ENCODE measurements around the gene LGALS13. TPM values are rescaled to one million over a fixed set of nuclear protein-coding genes. Genes with fewer than 3 reads are reported as not detected.

Gene LGALS13
- not detected in 2 replicates for total RNA-seq (2012; rRNA removed)

GRCh38 chr19:39602224-39602623 lies at the start of gene LGALS13:
LGALS13 (plus strand) TSS chr19:39602524; CDS start chr19:39602569, 45 bp downstream.
- Histone ChIP-seq H3K4me1 (ENCODE audit: control insufficient read depth, insufficient read depth, low read length) (no peaks in the 10 kb centered on the region), H3K9me3 (replicated peaks; ENCODE audit: low read length) (no peaks in the 10 kb centered on the region), H3K36me3 (ENCODE audit: insufficient read depth, low read length) (no peaks in the 10 kb centered on the region), H3K27me3 (ENCODE audit: control insufficient read depth, insufficient read depth, low read length) (no peaks in the 10 kb centered on the region), H3K9ac (ENCODE audit: low read depth, low read length) (no peak within 1 kb of the TSS), H3K4me2 (ENCODE audit: low read length) (no peak within 1 kb of the TSS), H3K4me3 (ENCODE audit: low read length) (no peak within 1 kb of the TSS)

DNA sequence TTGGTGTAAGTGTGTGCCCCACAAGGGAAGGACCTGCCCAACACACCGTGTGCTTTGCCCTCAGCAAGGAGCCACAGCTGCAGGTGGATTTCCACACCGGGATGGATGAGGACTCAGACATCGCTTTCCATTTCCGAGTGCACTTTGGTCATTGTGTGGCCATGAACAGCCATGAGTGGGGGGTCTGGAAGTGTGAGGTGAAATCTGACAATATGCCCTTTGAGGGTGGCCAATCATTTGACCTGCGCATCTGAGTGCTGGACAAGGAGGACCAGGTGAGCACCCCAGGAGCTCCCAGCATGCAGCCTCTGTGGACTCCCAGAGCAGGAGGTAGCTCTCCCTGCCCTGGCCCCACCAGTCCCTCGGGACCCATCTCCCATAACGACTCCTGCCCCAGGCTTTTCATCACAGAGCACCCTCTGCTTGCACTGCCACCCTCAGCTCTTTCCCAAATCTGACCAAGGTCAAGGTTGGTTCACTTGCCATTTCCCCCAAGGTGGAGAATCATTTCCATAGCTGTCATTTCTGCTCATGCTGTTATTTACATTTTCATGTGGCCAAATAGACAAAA lies 49.2 kb upstream of the LGALS13 start:
- no peak overlapping the region for H3K9ac ChIP-seq (ENCODE audit: low read depth, low read length)
- H3K4me2 ChIP-seq (ENCODE audit: low read length) = no peak overlapping the region
- peaks cover 34% of the 10 kb centered on the region for H3K27me3 ChIP-seq (ENCODE audit: control insufficient read depth, insufficient read depth, low read length)
- no peak overlapping the region for H3K4me3 ChIP-seq (ENCODE audit: low read length)
- H3K36me3 ChIP-seq (ENCODE audit: insufficient read depth, low read length) = no peaks in the 10 kb centered on the region
- H3K9me3 ChIP-seq (replicated peaks; ENCODE audit: low read length) = no peaks in the 10 kb centered on the region
- no peaks in the 10 kb centered on the region for H3K4me1 ChIP-seq (ENCODE audit: control insufficient read depth, insufficient read depth, low read length)

- Histone ChIP-seq H3K4me2 (ENCODE audit: low read length) (no peak overlapping the region), H3K9ac (ENCODE audit: low read depth, low read length) (no peak overlapping the region), H3K36me3 (ENCODE audit: insufficient read depth, low read length) (no peaks in the 10 kb centered on the region), H3K9me3 (replicated peaks; ENCODE audit: low read length) (no peaks in the 10 kb centered on the region), H3K4me3 (ENCODE audit: low read length) (no peak overlapping the region), H3K27me3 (ENCODE audit: control insufficient read depth, insufficient read depth, low read length) (peaks cover 30% of the 10 kb centered on the region), H3K4me1 (ENCODE audit: control insufficient read depth, insufficient read depth, low read length) (no peaks in the 10 kb centered on the region)
Observed at GRCh38 chr19:39554701-39555311, 47.5 kb upstream of the LGALS13 start.

GRCh38 chr19:39555883-39556282 lies 46.4 kb upstream of the LGALS13 start:
- Histone ChIP-seq H3K27me3 (ENCODE audit: control insufficient read depth, insufficient read depth, low read length) (peaks cover 24% of the 10 kb centered on the region), H3K4me3 (ENCODE audit: low read length) (no peak overlapping the region), H3K9ac (ENCODE audit: low read depth, low read length) (no peak overlapping the region), H3K9me3 (replicated peaks; ENCODE audit: low read length) (no peaks in the 10 kb centered on the region), H3K36me3 (ENCODE audit: insufficient read depth, low read length) (no peaks in the 10 kb centered on the region), H3K4me1 (ENCODE audit: control insufficient read depth, insufficient read depth, low read length) (no peaks in the 10 kb centered on the region), H3K4me2 (ENCODE audit: low read length) (no peak overlapping the region)

DNA sequence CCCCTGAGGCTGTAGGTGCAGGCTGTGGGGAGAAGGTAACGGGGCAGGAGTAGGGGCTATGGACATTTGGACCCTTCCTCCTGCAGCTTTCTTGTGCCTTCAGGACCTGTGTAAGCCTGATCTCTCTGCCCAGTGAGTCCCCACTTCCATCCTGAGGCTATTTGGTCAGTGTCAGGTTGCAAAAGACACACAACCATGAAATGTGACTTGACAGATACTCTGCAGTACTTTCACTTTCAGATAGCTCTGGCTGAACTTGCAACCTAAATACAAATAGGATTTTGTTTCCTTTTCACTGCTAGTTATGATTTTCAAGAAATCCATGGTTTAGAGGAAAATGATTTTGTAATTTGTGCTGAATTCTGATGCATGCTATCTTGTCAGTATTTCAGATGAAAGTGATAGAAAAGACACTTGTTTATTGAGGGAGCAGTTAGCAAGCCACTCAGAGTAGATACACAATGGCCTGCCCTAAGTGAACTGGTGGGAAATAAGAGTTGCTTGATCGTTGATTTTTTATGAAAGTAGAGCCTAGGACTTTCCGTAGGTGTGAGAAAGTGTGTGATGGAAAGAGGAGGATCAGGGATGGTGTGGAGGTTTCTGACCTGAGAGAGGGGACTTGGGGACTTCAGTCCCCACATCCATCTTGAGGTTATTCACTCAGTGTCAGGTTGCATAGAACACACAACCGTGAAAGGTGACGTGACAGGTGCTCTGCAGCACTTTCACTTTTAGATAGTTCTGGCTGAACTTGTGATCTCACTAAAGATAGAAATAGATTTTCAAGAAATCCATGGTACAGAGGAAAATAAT lies 44.3 kb upstream of the LGALS13 start:
- Histone ChIP-seq H3K9ac (ENCODE audit: low read depth, low read length) (no peak overlapping the region), H3K4me3 (ENCODE audit: low read length) (no peak overlapping the region), H3K27me3 (ENCODE audit: control insufficient read depth, insufficient read depth, low read length) (peaks cover 29% of the 10 kb centered on the region), H3K36me3 (ENCODE audit: insufficient read depth, low read length) (no peaks in the 10 kb centered on the region), H3K4me1 (ENCODE audit: control insufficient read depth, insufficient read depth, low read length) (no peaks in the 10 kb centered on the region), H3K4me2 (ENCODE audit: low read length) (no peak overlapping the region), H3K9me3 (replicated peaks; ENCODE audit: low read length) (no peaks in the 10 kb centered on the region)

- Histone ChIP-seq H3K9ac (ENCODE audit: low read depth, low read length) (no peak overlapping the region), H3K4me3 (ENCODE audit: low read length) (no peak overlapping the region), H3K27me3 (ENCODE audit: control insufficient read depth, insufficient read depth, low read length) (peaks cover 23% of the 10 kb centered on the region), H3K9me3 (replicated peaks; ENCODE audit: low read length) (no peaks in the 10 kb centered on the region), H3K36me3 (ENCODE audit: insufficient read depth, low read length) (no peaks in the 10 kb centered on the region), H3K4me2 (ENCODE audit: low read length) (no peak overlapping the region), H3K4me1 (ENCODE audit: control insufficient read depth, insufficient read depth, low read length) (no peaks in the 10 kb centered on the region)
Observed at GRCh38 chr19:39558624-39559117, 43.7 kb upstream of the LGALS13 start.

DNA sequence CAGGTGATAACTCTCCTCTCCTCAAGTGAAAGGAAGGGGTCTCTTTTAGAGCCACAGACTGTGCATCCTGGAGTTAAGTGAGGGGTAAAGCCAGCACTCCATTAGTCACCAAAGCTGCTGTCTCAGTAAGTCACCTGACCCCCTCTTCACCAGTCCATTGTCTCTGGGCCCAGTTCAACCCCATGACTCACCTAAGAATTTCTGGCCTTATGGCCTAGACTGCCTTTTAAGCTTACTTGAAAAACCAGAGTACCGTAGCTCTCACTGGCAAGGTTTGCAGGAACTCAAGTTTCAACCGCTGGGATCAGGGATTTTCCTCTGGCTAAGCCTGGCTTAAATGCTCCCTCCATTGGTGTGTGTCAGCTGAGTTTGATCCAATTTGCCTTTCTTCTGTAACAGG lies 38.9 kb upstream of the LGALS13 start:
- Histone ChIP-seq H3K9me3 (replicated peaks; ENCODE audit: low read length) (no peaks in the 10 kb centered on the region), H3K27me3 (ENCODE audit: control insufficient read depth, insufficient read depth, low read length) (peaks cover 13% of the 10 kb centered on the region), H3K36me3 (ENCODE audit: insufficient read depth, low read length) (no peaks in the 10 kb centered on the region), H3K4me2 (ENCODE audit: low read length) (no peak overlapping the region), H3K9ac (ENCODE audit: low read depth, low read length) (no peak overlapping the region), H3K4me3 (ENCODE audit: low read length) (no peak overlapping the region), H3K4me1 (ENCODE audit: control insufficient read depth, insufficient read depth, low read length) (no peaks in the 10 kb centered on the region)

GRCh38 chr19:39566064-39566463 lies 36.3 kb upstream of the LGALS13 start:
- Histone ChIP-seq H3K9me3 (replicated peaks; ENCODE audit: low read length) (no peaks in the 10 kb centered on the region), H3K9ac (ENCODE audit: low read depth, low read length) (no peak overlapping the region), H3K4me1 (ENCODE audit: control insufficient read depth, insufficient read depth, low read length) (no peaks in the 10 kb centered on the region), H3K27me3 (ENCODE audit: control insufficient read depth, insufficient read depth, low read length) (peaks cover 20% of the 10 kb centered on the region), H3K4me2 (ENCODE audit: low read length) (no peak overlapping the region), H3K4me3 (ENCODE audit: low read length) (no peak overlapping the region), H3K36me3 (ENCODE audit: insufficient read depth, low read length) (no peaks in the 10 kb centered on the region)

DNA sequence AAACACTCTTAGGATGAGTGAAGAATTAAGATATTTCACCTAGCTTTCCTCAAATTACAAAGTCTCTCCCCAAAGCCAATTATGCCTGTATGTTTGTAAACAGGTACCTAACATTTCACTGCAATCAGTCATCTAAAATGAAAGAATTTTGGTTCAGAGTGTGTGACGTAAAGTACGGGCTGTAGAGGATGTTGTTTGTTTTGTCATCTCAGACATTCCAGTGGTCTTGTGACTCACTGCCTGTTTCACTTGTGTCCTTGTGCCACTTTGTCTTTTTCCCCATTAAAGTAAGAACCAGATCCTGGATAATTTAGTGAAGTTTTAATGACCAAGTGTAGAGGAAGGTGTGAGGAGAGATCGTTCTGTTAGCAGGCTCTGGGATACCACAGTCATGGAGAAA lies 33.7 kb upstream of the LGALS13 start:
- H3K36me3 ChIP-seq (ENCODE audit: insufficient read depth, low read length) = no peaks in the 10 kb centered on the region
- H3K9ac ChIP-seq (ENCODE audit: low read depth, low read length) = no peak overlapping the region
- H3K27me3 ChIP-seq (ENCODE audit: control insufficient read depth, insufficient read depth, low read length) = peaks cover 18% of the 10 kb centered on the region
- no peaks in the 10 kb centered on the region for H3K4me1 ChIP-seq (ENCODE audit: control insufficient read depth, insufficient read depth, low read length)
- H3K4me2 ChIP-seq (ENCODE audit: low read length) = no peak overlapping the region
- no peaks in the 10 kb centered on the region for H3K9me3 ChIP-seq (replicated peaks; ENCODE audit: low read length)
- no peak overlapping the region for H3K4me3 ChIP-seq (ENCODE audit: low read length)

DNA sequence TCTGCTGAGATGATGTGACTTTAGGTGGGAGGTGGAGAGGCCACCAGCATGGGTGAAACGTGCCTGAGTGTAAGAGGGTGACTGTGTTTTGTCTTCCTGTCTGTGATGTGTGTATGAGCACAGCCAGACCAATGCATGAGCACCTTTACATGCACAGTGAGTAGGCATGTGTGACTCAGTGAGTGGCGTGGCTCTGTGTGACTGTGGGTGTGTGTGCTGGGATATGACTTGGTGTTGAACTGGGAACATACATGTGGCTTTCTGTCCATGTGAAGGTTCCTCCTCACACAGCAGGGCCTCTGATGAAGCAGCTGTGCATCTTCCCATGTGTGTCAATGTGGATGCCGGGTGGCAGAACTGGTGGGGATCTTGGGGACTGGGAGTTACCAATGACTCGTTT lies 19.9 kb upstream of the LGALS13 start:
- Histone ChIP-seq H3K4me3 (ENCODE audit: low read length) (no peak overlapping the region), H3K9ac (ENCODE audit: low read depth, low read length) (no peak overlapping the region), H3K4me1 (ENCODE audit: control insufficient read depth, insufficient read depth, low read length) (no peaks in the 10 kb centered on the region), H3K9me3 (replicated peaks; ENCODE audit: low read length) (no peaks in the 10 kb centered on the region), H3K4me2 (ENCODE audit: low read length) (no peak overlapping the region), H3K36me3 (ENCODE audit: insufficient read depth, low read length) (no peaks in the 10 kb centered on the region), H3K27me3 (ENCODE audit: control insufficient read depth, insufficient read depth, low read length) (no peaks in the 10 kb centered on the region)

GRCh38 chr19:39582891-39583625 lies 19.3 kb upstream of the LGALS13 start:
- H3K9ac ChIP-seq (ENCODE audit: low read depth, low read length) = no peak overlapping the region
- no peak overlapping the region for H3K4me2 ChIP-seq (ENCODE audit: low read length)
- no peak overlapping the region for H3K4me3 ChIP-seq (ENCODE audit: low read length)
- H3K36me3 ChIP-seq (ENCODE audit: insufficient read depth, low read length) = no peaks in the 10 kb centered on the region
- H3K4me1 ChIP-seq (ENCODE audit: control insufficient read depth, insufficient read depth, low read length) = no peaks in the 10 kb centered on the region
- H3K9me3 ChIP-seq (replicated peaks; ENCODE audit: low read length) = no peaks in the 10 kb centered on the region
- H3K27me3 ChIP-seq (ENCODE audit: control insufficient read depth, insufficient read depth, low read length) = no peaks in the 10 kb centered on the region

Data from skeletal muscle satellite cell (primary cell).